H9 (cell line): ENCODE data around the gene KRT77. TPM values are rescaled to one million over a fixed set of nuclear protein-coding genes. Genes with fewer than 3 reads are reported as not detected.

Source experiments
- DNase-seq: peaks from one replicate; pipeline ENCODE4 v3.0.0-alpha.2; 2017
- H2AFZ ChIP-seq: one replicate; pipeline ENCODE4 v1.6.1; 2013; ENCODE audit warnings: mild to moderate bottlenecking, low read length, control low read depth, moderate library complexity
- H2AK5ac ChIP-seq: 2 replicates; pipeline ENCODE4 v1.6.1; 2013; ENCODE audit warnings: low read length, control low read depth, mixed read lengths; ENCODE audit not compliant: insufficient read length
- H2BK120ac ChIP-seq: one replicate; pipeline ENCODE4 v1.6.1; 2013; ENCODE audit warnings: low read depth, mild to moderate bottlenecking, low read length, control low read depth, inconsistent platforms; ENCODE audit not compliant: poor library complexity, severe bottlenecking
- H2BK12ac ChIP-seq: 2 replicates; pipeline ENCODE4 v1.6.1; 2013; ENCODE audit warnings: low read length, control low read depth, mixed read lengths, low read depth; ENCODE audit not compliant: insufficient read length
- H2BK15ac ChIP-seq: 2 replicates; pipeline ENCODE4 v1.6.1; 2013; ENCODE audit warnings: low read depth, low read length, control low read depth
- H2BK20ac ChIP-seq: one replicate; pipeline ENCODE4 v1.6.1; 2013; ENCODE audit warnings: low read depth, mild to moderate bottlenecking, low read length, control low read depth, inconsistent platforms; ENCODE audit not compliant: poor library complexity, severe bottlenecking
- H2BK5ac ChIP-seq: 2 replicates; pipeline ENCODE4 v1.6.1; 2013; ENCODE audit warnings: low read length, control low read depth, mixed read lengths; ENCODE audit not compliant: insufficient read length
- H3K14ac ChIP-seq: 2 replicates; pipeline ENCODE4 v1.6.1; 2013; ENCODE audit warnings: low read length, control low read depth; ENCODE audit not compliant: insufficient read depth
- H3K18ac ChIP-seq: 2 replicates; pipeline ENCODE4 v1.6.1; 2013; ENCODE audit warnings: low read depth, mild to moderate bottlenecking, mixed read lengths, low read length, control low read depth; ENCODE audit not compliant: insufficient read length
- H3K23ac ChIP-seq: 2 replicates; pipeline ENCODE4 v1.6.1; 2013; ENCODE audit warnings: low read length, control low read depth, mixed read lengths, low read depth; ENCODE audit not compliant: insufficient read length
- H3K23me2 ChIP-seq: 2 replicates; pipeline ENCODE4 v1.6.1; 2013; ENCODE audit warnings: low read depth, mild to moderate bottlenecking, mixed read lengths, low read length, control low read depth; ENCODE audit not compliant: insufficient read length, poor library complexity, severe bottlenecking
- H3K27ac ChIP-seq: 2 replicates; pipeline ENCODE4 v1.5.1; 2013; ENCODE audit warnings: low read length, control low read depth, mixed read lengths, low read depth; ENCODE audit not compliant: insufficient read length
- H3K27me3 ChIP-seq: 2 replicates; pipeline ENCODE4 v1.6.1; 2013; ENCODE audit warnings: low read length, control low read depth, inconsistent platforms; ENCODE audit not compliant: insufficient read depth
- H3K4ac ChIP-seq: 2 replicates; pipeline ENCODE4 v1.6.1; 2013; ENCODE audit warnings: low read depth, mild to moderate bottlenecking, control low read depth, inconsistent platforms, low read length, moderate library complexity
- H3K4me1 ChIP-seq: 2 replicates; pipeline ENCODE4 v1.6.1; 2013; ENCODE audit warnings: low read length, control low read depth, inconsistent platforms; ENCODE audit not compliant: insufficient read depth
- H3K4me2 ChIP-seq: 2 replicates; pipeline ENCODE4 v1.6.1; 2013; ENCODE audit warnings: low read length, control low read depth, mixed read lengths; ENCODE audit not compliant: insufficient read length, insufficient read depth
- H3K56ac ChIP-seq: 2 replicates; pipeline ENCODE4 v1.6.1; 2013; ENCODE audit warnings: low read depth, mild to moderate bottlenecking, mixed read lengths, low read length, control low read depth; ENCODE audit not compliant: insufficient read length
- H3K79me1 ChIP-seq: 2 replicates; pipeline ENCODE4 v1.6.1; 2013; ENCODE audit warnings: low read depth, mild to moderate bottlenecking, moderate library complexity, low read length, control low read depth, inconsistent platforms; ENCODE audit not compliant: insufficient read depth, poor library complexity, severe bottlenecking
- H3K79me2 ChIP-seq: 2 replicates; pipeline ENCODE4 v1.6.1; 2013; ENCODE audit warnings: low read length, control low read depth, inconsistent platforms; ENCODE audit not compliant: insufficient read depth
- H3K9ac ChIP-seq: 2 replicates; pipeline ENCODE4 v1.6.1; 2013; ENCODE audit warnings: low read length, control low read depth, mixed read lengths; ENCODE audit not compliant: insufficient read length; ENCODE audit errors: extremely low read depth
- H3K9me3 ChIP-seq: one replicate; pipeline ENCODE4 v1.6.1; 2013; ENCODE audit warnings: low read depth, low read length, inconsistent platforms; ENCODE audit not compliant: control insufficient read depth
- H3T11ph ChIP-seq: one replicate; pipeline ENCODE4 v1.6.1; 2013; ENCODE audit warnings: mild to moderate bottlenecking, low read length, control low read depth, inconsistent platforms
- H4K20me1 ChIP-seq: one replicate; pipeline ENCODE4 v1.6.1; 2013; ENCODE audit not compliant: control insufficient read depth, insufficient read length, insufficient read depth
- H4K5ac ChIP-seq: 2 replicates; pipeline ENCODE4 v1.6.1; 2013; ENCODE audit warnings: low read depth, mild to moderate bottlenecking, mixed read lengths, low read length, control low read depth; ENCODE audit not compliant: insufficient read length
- H4K8ac ChIP-seq: replicated peaks from 2 replicates; pipeline ENCODE4 v1.6.1; 2013; ENCODE audit warnings: low read length, control low read depth, mixed read lengths, low read depth; ENCODE audit not compliant: insufficient read length
- H4K91ac ChIP-seq: 2 replicates; pipeline ENCODE4 v1.6.1; 2013; ENCODE audit warnings: low read depth, mild to moderate bottlenecking, moderate library complexity, mixed read lengths, low read length, control low read depth; ENCODE audit not compliant: insufficient read length
- H3K27ac Mint-ChIP-seq, 3 experiments: 2 replicates in 2 of 3; 3 replicates in 1 of 3; pipeline ENCODE4 v1.8.0; 2020 to 2021; ENCODE audit warnings: mixed read lengths in 3 of 3, mild to moderate bottlenecking in 1 of 3, moderate library complexity in 1 of 3
- H3K27me3 Mint-ChIP-seq: 2 replicates; pipeline ENCODE4 v1.8.0; 2021; ENCODE audit warnings: low read depth, mild to moderate bottlenecking, moderate library complexity, mixed read lengths
- H3K36me3 Mint-ChIP-seq, 3 experiments: 2 replicates in 2 of 3; 3 replicates in 1 of 3; pipeline ENCODE4 v1.8.0; 2020 to 2021; ENCODE audit warnings: low read depth in 3 of 3, mixed read lengths in 3 of 3; ENCODE audit not compliant: insufficient read depth in 1 of 3
- H3K4me1 Mint-ChIP-seq, 2 experiments: 2 replicates each; pipeline ENCODE4 v1.8.0; 2020; ENCODE audit warnings: mixed read lengths in 2 of 2
- H3K4me3 Mint-ChIP-seq, 2 experiments: 2 replicates in 1 of 2; 3 replicates in 1 of 2; pipeline ENCODE4 v1.8.0; 2020 to 2021; ENCODE audit warnings: mild to moderate bottlenecking in 2 of 2, mixed read lengths in 2 of 2, moderate library complexity in 1 of 2
- H3K9me3 Mint-ChIP-seq, 2 experiments: 2 replicates in 1 of 2; 3 replicates in 1 of 2; pipeline ENCODE4 v1.8.0; 2020; ENCODE audit warnings: mild to moderate bottlenecking in 2 of 2, mixed read lengths in 2 of 2, moderate library complexity in 1 of 2
- WGBS: extraction: QIAGEN DNeasy Blood & Tissue Kit; methylation state at CpG from one replicate; pipeline ENCODE4 v1.1.7; 2013; ENCODE audit warnings: missing lambda C conversion rate, low lambda C conversion rate, mixed read lengths; ENCODE audit not compliant: insufficient read length; ENCODE audit errors: extremely low coverage; 5-methylcytosine and 5-hydroxymethylcytosine counted together
- total RNA-seq: library from RNA; stranded (reverse); gene quantifications from 2 replicates; pipeline ENCODE4 v1.2.1, GENCODE V29; 2021
- TF ChIP-seq, protein P1 (sequence below): fragments of 200-600 bp; sonication (generic); conservative IDR thresholded peaks from 3 replicates; pipeline ENCODE4 v1.8.0; 2021; ENCODE audit warnings: antibody characterized with exemption, mild to moderate bottlenecking

Gene KRT77
- total RNA-seq, 1 experiment from 2014 or later = not detected

DNA sequence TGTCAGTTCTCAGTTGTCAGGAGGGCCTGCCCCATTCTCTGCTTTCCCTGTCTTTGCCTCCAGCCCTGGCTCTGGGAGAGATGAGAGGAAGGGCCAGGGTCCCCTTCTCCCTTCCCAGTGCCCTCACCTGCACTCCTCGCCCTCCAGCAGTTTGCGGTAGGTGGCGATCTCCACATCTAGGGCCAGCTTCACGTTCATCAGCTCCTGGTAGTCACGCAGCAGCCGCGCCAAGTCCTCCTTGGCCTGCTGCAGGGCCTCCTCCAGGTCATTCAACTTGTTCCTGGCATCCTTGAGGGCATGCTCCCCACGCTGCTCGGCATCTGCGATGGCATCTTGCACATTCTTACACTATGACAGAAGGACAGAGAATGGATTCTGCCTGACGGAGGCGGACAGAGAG is 56.7 kb downstream of the KRT77 start:
- Mint-ChIP-seq H3K9me3 (peaks cover 0 to under 1% of the 10 kb centered on the region in 2 experiments; a peak in 1 of 5 replicates), H3K27ac (no peak overlapping the region), H3K4me3 (no peak overlapping the region), H3K4me1 (peaks cover 0 to 2% of the 10 kb centered on the region in 2 experiments; a peak in 1 of 4 replicates), H3K36me3 (no peaks in the 10 kb centered on the region), H3K27me3 (peaks cover 25% of the 10 kb centered on the region)
- Histone ChIP-seq H3K14ac (no peak overlapping the region), H2BK15ac (no peak overlapping the region), H2AFZ (no peak overlapping the region), H2BK12ac (no peak overlapping the region), H4K91ac (no peak overlapping the region), H3K9me3 (no peaks in the 10 kb centered on the region), H2BK5ac (no peak overlapping the region), H3K23me2 (no peaks in the 10 kb centered on the region), H3K4me2 (no peak overlapping the region), H3K27me3 (no peaks in the 10 kb centered on the region), H3T11ph (no peak overlapping the region), H3K56ac (no peak overlapping the region), H3K4ac (no peak overlapping the region), H3K27ac (no peak overlapping the region), H4K20me1 (no peaks in the 10 kb centered on the region), H3K4me1 (no peaks in the 10 kb centered on the region), H3K79me2 (no peaks in the 10 kb centered on the region), H4K8ac (no peak overlapping the region), H2BK20ac (no peak overlapping the region), H2BK120ac (no peak overlapping the region), H3K18ac (no peak overlapping the region), H3K79me1 (no peaks in the 10 kb centered on the region), H3K9ac (no peak overlapping the region), H4K5ac (no peak overlapping the region), H2AK5ac (no peak overlapping the region), H3K23ac (no peak overlapping the region)
- TF ChIP-seq, protein P1, sequence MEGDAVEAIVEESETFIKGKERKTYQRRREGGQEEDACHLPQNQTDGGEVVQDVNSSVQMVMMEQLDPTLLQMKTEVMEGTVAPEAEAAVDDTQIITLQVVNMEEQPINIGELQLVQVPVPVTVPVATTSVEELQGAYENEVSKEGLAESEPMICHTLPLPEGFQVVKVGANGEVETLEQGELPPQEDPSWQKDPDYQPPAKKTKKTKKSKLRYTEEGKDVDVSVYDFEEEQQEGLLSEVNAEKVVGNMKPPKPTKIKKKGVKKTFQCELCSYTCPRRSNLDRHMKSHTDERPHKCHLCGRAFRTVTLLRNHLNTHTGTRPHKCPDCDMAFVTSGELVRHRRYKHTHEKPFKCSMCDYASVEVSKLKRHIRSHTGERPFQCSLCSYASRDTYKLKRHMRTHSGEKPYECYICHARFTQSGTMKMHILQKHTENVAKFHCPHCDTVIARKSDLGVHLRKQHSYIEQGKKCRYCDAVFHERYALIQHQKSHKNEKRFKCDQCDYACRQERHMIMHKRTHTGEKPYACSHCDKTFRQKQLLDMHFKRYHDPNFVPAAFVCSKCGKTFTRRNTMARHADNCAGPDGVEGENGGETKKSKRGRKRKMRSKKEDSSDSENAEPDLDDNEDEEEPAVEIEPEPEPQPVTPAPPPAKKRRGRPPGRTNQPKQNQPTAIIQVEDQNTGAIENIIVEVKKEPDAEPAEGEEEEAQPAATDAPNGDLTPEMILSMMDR = peak; percentile 41; the same call in 2 of the 3 replicates
- no CpG with 5 or more reads among the region's 12 CpGs for WGBS
- peak; percentile 54 for DNase-seq
